Keratinocyte (primary cell): ENCODE data around the gene ABITRAM.
"Not testable (repeated sequence)": the region's sequence is repeated elsewhere in the genome, so short reads cannot be mapped to it uniquely, and the experiment has no call there.

Experiments used
- CTCF ChIP-seq, 3 experiments: IDR thresholded peaks in 1 of 3; conservative IDR thresholded peaks in 1 of 3; optimal IDR thresholded peaks in 1 of 3; 2 replicates in 2 of 3; 3 replicates in 1 of 3; pipeline versions ENCODE3 to v1.5.1; 2011; ENCODE audit warnings: low read length in 3 of 3, mild to moderate bottlenecking in 3 of 3, moderate library complexity in 2 of 3, control low read depth in 1 of 3, inconsistent platforms in 1 of 3; ENCODE audit not compliant: insufficient read depth in 2 of 3; ENCODE audit errors: extremely low read depth in 1 of 3
- EZH2 ChIP-seq: IDR thresholded peaks from one replicate; pipeline ENCODE4 v1.6.1; 2012; ENCODE audit warnings: inconsistent platforms, mild to moderate bottlenecking, low read length, moderate library complexity

- not testable (repeated sequence) for TF ChIP-seq CTCF (optimal IDR thresholded peaks at IDR 0.05 in 1 of 3, IDR thresholded peaks at IDR 0.05 in 1 of 3, conservative IDR thresholded peaks at IDR 0.05 in 1 of 3; ENCODE audit: extremely low read depth in 1 of 3, insufficient read depth in 2 of 3, low read length in 3 of 3); EZH2
Measured at GRCh38 chr9:108971392-108971791, 37.2 kb downstream of the ABITRAM start.
